H9 (cell line): Measurements from ENCODE around the gene CYP2C19. TPM values are rescaled to one million over a fixed set of nuclear protein-coding genes. Genes with fewer than 3 reads are reported as not detected.

Source experiments
- DNase-seq: peaks from one replicate; pipeline ENCODE4 v3.0.0-alpha.2; 2017
- H2AFZ ChIP-seq: one replicate; pipeline ENCODE4 v1.6.1; 2013; ENCODE audit warnings: mild to moderate bottlenecking, low read length, control low read depth, moderate library complexity
- H2AK5ac ChIP-seq: 2 replicates; pipeline ENCODE4 v1.6.1; 2013; ENCODE audit warnings: low read length, control low read depth, mixed read lengths; ENCODE audit not compliant: insufficient read length
- H2BK120ac ChIP-seq: one replicate; pipeline ENCODE4 v1.6.1; 2013; ENCODE audit warnings: low read depth, mild to moderate bottlenecking, low read length, control low read depth, inconsistent platforms; ENCODE audit not compliant: poor library complexity, severe bottlenecking
- H2BK12ac ChIP-seq: 2 replicates; pipeline ENCODE4 v1.6.1; 2013; ENCODE audit warnings: low read length, control low read depth, mixed read lengths, low read depth; ENCODE audit not compliant: insufficient read length
- H2BK15ac ChIP-seq: 2 replicates; pipeline ENCODE4 v1.6.1; 2013; ENCODE audit warnings: low read depth, low read length, control low read depth
- H2BK20ac ChIP-seq: one replicate; pipeline ENCODE4 v1.6.1; 2013; ENCODE audit warnings: low read depth, mild to moderate bottlenecking, low read length, control low read depth, inconsistent platforms; ENCODE audit not compliant: poor library complexity, severe bottlenecking
- H2BK5ac ChIP-seq: 2 replicates; pipeline ENCODE4 v1.6.1; 2013; ENCODE audit warnings: low read length, control low read depth, mixed read lengths; ENCODE audit not compliant: insufficient read length
- H3K14ac ChIP-seq: 2 replicates; pipeline ENCODE4 v1.6.1; 2013; ENCODE audit warnings: low read length, control low read depth; ENCODE audit not compliant: insufficient read depth
- H3K18ac ChIP-seq: 2 replicates; pipeline ENCODE4 v1.6.1; 2013; ENCODE audit warnings: low read depth, mild to moderate bottlenecking, mixed read lengths, low read length, control low read depth; ENCODE audit not compliant: insufficient read length
- H3K23ac ChIP-seq: 2 replicates; pipeline ENCODE4 v1.6.1; 2013; ENCODE audit warnings: low read length, control low read depth, mixed read lengths, low read depth; ENCODE audit not compliant: insufficient read length
- H3K23me2 ChIP-seq: 2 replicates; pipeline ENCODE4 v1.6.1; 2013; ENCODE audit warnings: low read depth, mild to moderate bottlenecking, mixed read lengths, low read length, control low read depth; ENCODE audit not compliant: insufficient read length, poor library complexity, severe bottlenecking
- H3K27ac ChIP-seq: 2 replicates; pipeline ENCODE4 v1.5.1; 2013; ENCODE audit warnings: low read length, control low read depth, mixed read lengths, low read depth; ENCODE audit not compliant: insufficient read length
- H3K27me3 ChIP-seq: 2 replicates; pipeline ENCODE4 v1.6.1; 2013; ENCODE audit warnings: low read length, control low read depth, inconsistent platforms; ENCODE audit not compliant: insufficient read depth
- H3K4ac ChIP-seq: 2 replicates; pipeline ENCODE4 v1.6.1; 2013; ENCODE audit warnings: low read depth, mild to moderate bottlenecking, control low read depth, inconsistent platforms, low read length, moderate library complexity
- H3K4me1 ChIP-seq: 2 replicates; pipeline ENCODE4 v1.6.1; 2013; ENCODE audit warnings: low read length, control low read depth, inconsistent platforms; ENCODE audit not compliant: insufficient read depth
- H3K4me2 ChIP-seq: 2 replicates; pipeline ENCODE4 v1.6.1; 2013; ENCODE audit warnings: low read length, control low read depth, mixed read lengths; ENCODE audit not compliant: insufficient read length, insufficient read depth
- H3K56ac ChIP-seq: 2 replicates; pipeline ENCODE4 v1.6.1; 2013; ENCODE audit warnings: low read depth, mild to moderate bottlenecking, mixed read lengths, low read length, control low read depth; ENCODE audit not compliant: insufficient read length
- H3K79me1 ChIP-seq: 2 replicates; pipeline ENCODE4 v1.6.1; 2013; ENCODE audit warnings: low read depth, mild to moderate bottlenecking, moderate library complexity, low read length, control low read depth, inconsistent platforms; ENCODE audit not compliant: insufficient read depth, poor library complexity, severe bottlenecking
- H3K79me2 ChIP-seq: 2 replicates; pipeline ENCODE4 v1.6.1; 2013; ENCODE audit warnings: low read length, control low read depth, inconsistent platforms; ENCODE audit not compliant: insufficient read depth
- H3K9ac ChIP-seq: 2 replicates; pipeline ENCODE4 v1.6.1; 2013; ENCODE audit warnings: low read length, control low read depth, mixed read lengths; ENCODE audit not compliant: insufficient read length; ENCODE audit errors: extremely low read depth
- H3K9me3 ChIP-seq: one replicate; pipeline ENCODE4 v1.6.1; 2013; ENCODE audit warnings: low read depth, low read length, inconsistent platforms; ENCODE audit not compliant: control insufficient read depth
- H3T11ph ChIP-seq: one replicate; pipeline ENCODE4 v1.6.1; 2013; ENCODE audit warnings: mild to moderate bottlenecking, low read length, control low read depth, inconsistent platforms
- H4K20me1 ChIP-seq: one replicate; pipeline ENCODE4 v1.6.1; 2013; ENCODE audit not compliant: control insufficient read depth, insufficient read length, insufficient read depth
- H4K5ac ChIP-seq: 2 replicates; pipeline ENCODE4 v1.6.1; 2013; ENCODE audit warnings: low read depth, mild to moderate bottlenecking, mixed read lengths, low read length, control low read depth; ENCODE audit not compliant: insufficient read length
- H4K8ac ChIP-seq: replicated peaks from 2 replicates; pipeline ENCODE4 v1.6.1; 2013; ENCODE audit warnings: low read length, control low read depth, mixed read lengths, low read depth; ENCODE audit not compliant: insufficient read length
- H4K91ac ChIP-seq: 2 replicates; pipeline ENCODE4 v1.6.1; 2013; ENCODE audit warnings: low read depth, mild to moderate bottlenecking, moderate library complexity, mixed read lengths, low read length, control low read depth; ENCODE audit not compliant: insufficient read length
- H3K27ac Mint-ChIP-seq, 3 experiments: 2 replicates in 2 of 3; 3 replicates in 1 of 3; pipeline ENCODE4 v1.8.0; 2020 to 2021; ENCODE audit warnings: mixed read lengths in 3 of 3, mild to moderate bottlenecking in 1 of 3, moderate library complexity in 1 of 3
- H3K27me3 Mint-ChIP-seq: 2 replicates; pipeline ENCODE4 v1.8.0; 2021; ENCODE audit warnings: low read depth, mild to moderate bottlenecking, moderate library complexity, mixed read lengths
- H3K36me3 Mint-ChIP-seq, 3 experiments: 2 replicates in 2 of 3; 3 replicates in 1 of 3; pipeline ENCODE4 v1.8.0; 2020 to 2021; ENCODE audit warnings: low read depth in 3 of 3, mixed read lengths in 3 of 3; ENCODE audit not compliant: insufficient read depth in 1 of 3
- H3K4me1 Mint-ChIP-seq, 2 experiments: 2 replicates each; pipeline ENCODE4 v1.8.0; 2020; ENCODE audit warnings: mixed read lengths in 2 of 2
- H3K4me3 Mint-ChIP-seq, 2 experiments: 2 replicates in 1 of 2; 3 replicates in 1 of 2; pipeline ENCODE4 v1.8.0; 2020 to 2021; ENCODE audit warnings: mild to moderate bottlenecking in 2 of 2, mixed read lengths in 2 of 2, moderate library complexity in 1 of 2
- H3K9me3 Mint-ChIP-seq, 2 experiments: 2 replicates in 1 of 2; 3 replicates in 1 of 2; pipeline ENCODE4 v1.8.0; 2020; ENCODE audit warnings: mild to moderate bottlenecking in 2 of 2, mixed read lengths in 2 of 2, moderate library complexity in 1 of 2
- CTCF ChIP-seq: fragments of 200-600 bp; sonication (generic); conservative IDR thresholded peaks from 3 replicates; pipeline ENCODE4 v1.8.0; 2021; ENCODE audit warnings: antibody characterized with exemption, mild to moderate bottlenecking
- WGBS: extraction: QIAGEN DNeasy Blood & Tissue Kit; methylation state at CpG from one replicate; pipeline ENCODE4 v1.1.7; 2013; ENCODE audit warnings: missing lambda C conversion rate, low lambda C conversion rate, mixed read lengths; ENCODE audit not compliant: insufficient read length; ENCODE audit errors: extremely low coverage; 5-methylcytosine and 5-hydroxymethylcytosine counted together
- total RNA-seq: library from RNA; stranded (reverse); gene quantifications from 2 replicates; pipeline ENCODE4 v1.2.1, GENCODE V29; 2021

CYP2C19 gene
- total RNA-seq, 1 experiment from 2014 or later: not detected

GRCh38 chr10:94853065-94853464 is 90.6 kb downstream of the CYP2C19 start:
- 0 out of 7 replicates have a peak, but pooled peaks cover 0 to 3% (median 0%) of the 10 kb centered on the region in 3 experiments for H3K36me3 Mint-ChIP-seq
- Histone ChIP-seq H3K14ac (no peak overlapping the region), H2BK20ac (no peak overlapping the region), H3K79me1 (no peaks in the 10 kb centered on the region), H3K79me2 (no peaks in the 10 kb centered on the region; the same call in 1 of the 2 replicates), H4K8ac (no peak overlapping the region), H2AFZ (no peak overlapping the region), H3K27ac (no peak overlapping the region), H3K56ac (no peak overlapping the region), H2AK5ac (no peak overlapping the region), H4K91ac (no peak overlapping the region), H3K23ac (no peak overlapping the region), H4K5ac (no peak overlapping the region), H3T11ph (no peak overlapping the region), H2BK12ac (no peak overlapping the region), H2BK15ac (no peak overlapping the region), H3K4me1 (no peaks in the 10 kb centered on the region), H3K9me3 (no peaks in the 10 kb centered on the region), H3K4ac (no peak overlapping the region), H4K20me1 (no peaks in the 10 kb centered on the region), H2BK5ac (no peak overlapping the region), H2BK120ac (no peak overlapping the region), H3K23me2 (no peaks in the 10 kb centered on the region), H3K27me3 (no peaks in the 10 kb centered on the region), H3K4me2 (no peak overlapping the region), H3K9ac (no peak overlapping the region), H3K18ac (no peak overlapping the region)
- H3K9me3 Mint-ChIP-seq: peaks cover 2 to 9% of the 10 kb centered on the region in 2 experiments; a peak in 2 of 5 replicates
- no peak for TF ChIP-seq CTCF
- peaks cover 2% of the 10 kb centered on the region for H3K27me3 Mint-ChIP-seq
- no peak overlapping the region for H3K27ac Mint-ChIP-seq
- H3K4me3 Mint-ChIP-seq: no peak overlapping the region
- no peaks in the 10 kb centered on the region for H3K4me1 Mint-ChIP-seq
- no peak for DNase-seq
- WGBS: no CpG with 5 or more reads among the region's 1 CpG
